Naive B cell (primary cell): Measurements from ENCODE around the gene SKP2. TPM values are rescaled to one million over a fixed set of nuclear protein-coding genes. Genes with fewer than 3 reads are reported as not detected.
"Not testable (repeated sequence)": the region's sequence is repeated elsewhere in the genome, so short reads cannot be mapped to it uniquely, and the experiment has no call there.

Experiments
- ATAC-seq, 2 donors: fragments of 150-1000 bp; cut with Tn5 transposase; 2 replicates each; pipeline ENCODE4 v1.10.0; 2021; ENCODE audit warnings: low read depth in 2 of 2, mild to moderate bottlenecking in 2 of 2, moderate library complexity in 2 of 2
- DNase-seq: peaks from one replicate; pipeline ENCODE4 v3.0.0; 2022
- H3K27ac Mint-ChIP-seq, 6 donors: one replicate each; pipeline ENCODE4 v1.8.0; 2020 to 2022; ENCODE audit warnings: mild to moderate bottlenecking in 6 of 6, mixed read lengths in 6 of 6, moderate library complexity in 5 of 6, inconsistent platforms in 2 of 6
- H3K27me3 Mint-ChIP-seq, 3 donors: one replicate each; pipeline ENCODE4 v1.8.0; 2021 to 2022; ENCODE audit warnings: mixed read lengths in 3 of 3, mild to moderate bottlenecking in 1 of 3
- H3K36me3 Mint-ChIP-seq, 2 donors: one replicate each; pipeline ENCODE4 v1.8.0; 2020 to 2022; ENCODE audit warnings: mixed read lengths in 2 of 2, inconsistent platforms in 1 of 2, mild to moderate bottlenecking in 1 of 2
- H3K4me1 Mint-ChIP-seq, 3 donors: one replicate each; pipeline ENCODE4 v1.8.0; 2020 to 2022; ENCODE audit warnings: mixed read lengths in 3 of 3, inconsistent platforms in 1 of 3, mild to moderate bottlenecking in 1 of 3, moderate library complexity in 1 of 3
- H3K4me3 Mint-ChIP-seq, 8 donors: one replicate each; pipeline ENCODE4 v1.8.0; 2020 to 2022; ENCODE audit warnings: mild to moderate bottlenecking in 8 of 8, mixed read lengths in 8 of 8, moderate library complexity in 8 of 8, inconsistent platforms in 2 of 8
- H3K9me3 Mint-ChIP-seq, 7 donors: one replicate each; pipeline ENCODE4 v1.8.0; 2020 to 2022; ENCODE audit warnings: mixed read lengths in 7 of 7, mild to moderate bottlenecking in 5 of 7, inconsistent platforms in 2 of 7, moderate library complexity in 1 of 7
- polyA plus RNA-seq, 6 donors: library from polyadenylated mRNA; unstranded; fragments of 300-500 nt; fragmentation: Illumina TruSeq; gene quantifications; one replicate each; pipeline ENCODE4 v1.2.3, GENCODE V29; 2021; ENCODE audit warnings: low read depth in 6 of 6

SKP2 gene
- 10 to 100 TPM; 17.7 to 30.8 (median 24.5) TPM for polyA plus RNA-seq

GRCh38 chr5:36151434-36152323, at the start of gene SKP2, which contains the start of gene LMBRD2:
Gene SKP2 (plus strand): TSS chr5:36152111. CDS start chr5:36152263, 152 bp downstream.
Gene LMBRD2 (minus strand): TSS chr5:36151887. CDS start chr5:36143349, 8,538 bp downstream.
- H3K36me3 Mint-ChIP-seq, result peaks cover 12 to 16% of the 10 kb centered on the region in 2 donors
- H3K9me3 Mint-ChIP-seq, result no peaks in the 10 kb centered on the region
- H3K4me1 Mint-ChIP-seq, result peaks cover 38 to 61% (median 54%) of the 10 kb centered on the region in 3 donors
- no peaks in the 10 kb centered on the region for H3K27me3 Mint-ChIP-seq
- DNase-seq (peak; percentile 97), ATAC-seq (peak; percentile 97)
- peak within 1 kb of the TSS; percentile 96 to 99 (median 98) for H3K4me3 Mint-ChIP-seq
- H3K27ac Mint-ChIP-seq, result peak within 1 kb of the TSS; percentile 90 to 97 (median 96)

- Mint-ChIP-seq H3K27me3 (no peaks in the 10 kb centered on the region), H3K9me3 (no peaks in the 10 kb centered on the region), H3K36me3 (peaks cover 36 to 47% of the 10 kb centered on the region in 2 donors), H3K27ac (peak overlapping the region in 1 of 6 donors; percentile 31), H3K4me3 (no peak overlapping the region), H3K4me1 (no peaks in the 10 kb centered on the region)
- DNase-seq (no peak), ATAC-seq (no peak)
These were observed 46.1 kb upstream of the SKP2 start for GRCh38 chr5:36105819-36106218.

- Mint-ChIP-seq H3K4me1 (no peaks in the 10 kb centered on the region), H3K9me3 (no peaks in the 10 kb centered on the region), H3K4me3 (no peak overlapping the region), H3K27ac (no peak overlapping the region), H3K36me3 (peaks cover 51% of the 10 kb centered on the region in 2 donors), H3K27me3 (no peaks in the 10 kb centered on the region)
- ATAC-seq, result no peak
- DNase-seq, result no peak
These were observed 43.0 kb upstream of the SKP2 start for GRCh38 chr5:36108758-36109460.

- peaks cover 50 to 58% of the 10 kb centered on the region in 2 donors for H3K36me3 Mint-ChIP-seq
- no peak for ATAC-seq
- DNase-seq, result no peak
- H3K4me1 Mint-ChIP-seq, result no peaks in the 10 kb centered on the region
- H3K9me3 Mint-ChIP-seq, result no peaks in the 10 kb centered on the region
- H3K4me3 Mint-ChIP-seq, result no peak overlapping the region
- no peaks in the 10 kb centered on the region for H3K27me3 Mint-ChIP-seq
- H3K27ac Mint-ChIP-seq, result peak overlapping the region in 1 of 6 donors; percentile 37
These were observed 40.7 kb upstream of the SKP2 start for GRCh38 chr5:36111238-36111637.

- H3K36me3 Mint-ChIP-seq, result peaks cover 24 to 28% of the 10 kb centered on the region in 2 donors
- H3K9me3 Mint-ChIP-seq, result peaks cover 3 to 18% (median 9%) of the 10 kb centered on the region in 7 donors
- no peak for ATAC-seq
- no peaks in the 10 kb centered on the region for H3K27me3 Mint-ChIP-seq
- DNase-seq, result no peak
- H3K27ac Mint-ChIP-seq, result no peak overlapping the region
- no peak overlapping the region for H3K4me3 Mint-ChIP-seq
- H3K4me1 Mint-ChIP-seq, result peaks cover 0 to 9% (median 0%) of the 10 kb centered on the region in 3 donors
These were observed 26.0 kb upstream of the SKP2 start for GRCh38 chr5:36125868-36126267.

- Mint-ChIP-seq H3K9me3 (peaks cover 3 to 19% (median 9%) of the 10 kb centered on the region in 7 donors), H3K27me3 (no peaks in the 10 kb centered on the region), H3K27ac (no peak overlapping the region), H3K36me3 (peaks cover 30 to 37% of the 10 kb centered on the region in 2 donors), H3K4me3 (no peak overlapping the region), H3K4me1 (peaks cover 0 to 9% (median 0%) of the 10 kb centered on the region in 3 donors)
- ATAC-seq (no peak), DNase-seq (no peak)
These were observed 23.1 kb upstream of the SKP2 start for GRCh38 chr5:36128795-36129194.

GRCh38 chr5:36129666-36130065, 22.2 kb upstream of the SKP2 start:
- ATAC-seq, H3K27ac Mint-ChIP-seq, H3K4me1 Mint-ChIP-seq, DNase-seq, H3K4me3 Mint-ChIP-seq, H3K27me3 Mint-ChIP-seq: not testable (repeated sequence)
- Mint-ChIP-seq H3K9me3 (peaks cover 3 to 19% (median 9%) of the 10 kb centered on the region in 7 donors), H3K36me3 (peaks cover 30 to 37% of the 10 kb centered on the region in 2 donors)

GRCh38 chr5:36133009-36133408, 18.9 kb upstream of the SKP2 start:
- Mint-ChIP-seq H3K36me3 (peaks cover 35 to 39% of the 10 kb centered on the region in 2 donors), H3K9me3 (peaks cover 3 to 25% (median 10%) of the 10 kb centered on the region in 7 donors)
- H3K4me1 Mint-ChIP-seq, H3K27me3 Mint-ChIP-seq, ATAC-seq, DNase-seq, H3K27ac Mint-ChIP-seq, H3K4me3 Mint-ChIP-seq: not testable (repeated sequence)

GRCh38 chr5:36135988-36136387, 15.9 kb upstream of the SKP2 start:
- Mint-ChIP-seq H3K27ac (no peak overlapping the region), H3K36me3 (peaks cover 38 to 40% of the 10 kb centered on the region in 2 donors), H3K9me3 (peaks cover 2 to 24% (median 12%) of the 10 kb centered on the region in 7 donors), H3K27me3 (no peaks in the 10 kb centered on the region), H3K4me3 (no peak overlapping the region), H3K4me1 (no peaks in the 10 kb centered on the region)
- ATAC-seq (no peak), DNase-seq (no peak)

- Mint-ChIP-seq H3K27me3 (no peaks in the 10 kb centered on the region), H3K9me3 (peaks cover 2 to 24% (median 12%) of the 10 kb centered on the region in 7 donors), H3K4me3 (no peak overlapping the region), H3K4me1 (no peaks in the 10 kb centered on the region), H3K36me3 (peaks cover 37 to 41% of the 10 kb centered on the region in 2 donors), H3K27ac (no peak overlapping the region)
- ATAC-seq, result no peak
- DNase-seq, result no peak
These were observed 15.3 kb upstream of the SKP2 start for GRCh38 chr5:36136581-36136980.

- H3K9me3 Mint-ChIP-seq, result peaks cover 2 to 24% (median 12%) of the 10 kb centered on the region in 7 donors
- no peaks in the 10 kb centered on the region for H3K4me1 Mint-ChIP-seq
- H3K4me3 Mint-ChIP-seq, result peak overlapping the region in 1 of 8 donors; percentile 2
- no peaks in the 10 kb centered on the region for H3K27me3 Mint-ChIP-seq
- DNase-seq (no peak), ATAC-seq (no peak)
- no peak overlapping the region for H3K27ac Mint-ChIP-seq
- H3K36me3 Mint-ChIP-seq, result peaks cover 29 to 35% of the 10 kb centered on the region in 2 donors
These were observed 12.8 kb upstream of the SKP2 start for GRCh38 chr5:36138900-36139683.

- Mint-ChIP-seq H3K4me1 (peaks cover 4 to 21% (median 11%) of the 10 kb centered on the region in 3 donors), H3K36me3 (peaks cover 7 to 9% of the 10 kb centered on the region in 2 donors), H3K4me3 (no peak overlapping the region), H3K27me3 (no peaks in the 10 kb centered on the region), H3K27ac (no peak overlapping the region), H3K9me3 (peaks cover 0 to 5% (median 2%) of the 10 kb centered on the region in 7 donors)
- ATAC-seq (no peak), DNase-seq (no peak)
These were observed 6.6 kb upstream of the SKP2 start for GRCh38 chr5:36145311-36145710.

- Mint-ChIP-seq H3K4me1 (peaks cover 12 to 30% (median 22%) of the 10 kb centered on the region in 3 donors), H3K27ac (no peak overlapping the region), H3K9me3 (no peaks in the 10 kb centered on the region), H3K36me3 (no peaks in the 10 kb centered on the region), H3K27me3 (no peaks in the 10 kb centered on the region), H3K4me3 (no peak overlapping the region)
- DNase-seq (no peak), ATAC-seq (no peak)
These were observed 5.5 kb upstream of the SKP2 start for GRCh38 chr5:36146390-36146789.
